ENCODE results near the gene KIF1A. TPM values are rescaled to one million over a fixed set of nuclear protein-coding genes. Genes with fewer than 3 reads are reported as not detected.
"Not testable (repeated sequence)": the region's sequence is repeated elsewhere in the genome, so short reads cannot be mapped to it uniquely, and the experiment has no call there.

The KIF1A gene
- total RNA-seq, 1 donor from 2014 or later = 52.2 TPM

- H3K4me3 Mint-ChIP-seq (ENCODE audit: unreplicated experiment); H3K27me3 Mint-ChIP-seq (ENCODE audit: unreplicated experiment); H3K36me3 Mint-ChIP-seq (ENCODE audit: low read depth, unreplicated experiment); H3K27ac Mint-ChIP-seq (ENCODE audit: unreplicated experiment); H3K4me1 Mint-ChIP-seq (ENCODE audit: unreplicated experiment); H3K9me3 Mint-ChIP-seq (ENCODE audit: unreplicated experiment): not testable (repeated sequence)
- DNase-seq (ENCODE audit: low spot score) = peak; percentile 2
Observed at GRCh38 chr2:240692583-240693561, 127.1 kb downstream of the KIF1A start.

GRCh38 chr2:240691631-240692420 lies 128.2 kb downstream of the KIF1A start, which contains the start of gene AQP12A:
TSS of gene AQP12A (plus strand) at chr2:240691866. CDS start at chr2:240691914, 48 bp downstream.
- not testable (repeated sequence) for H3K27ac Mint-ChIP-seq (ENCODE audit: unreplicated experiment); H3K4me3 Mint-ChIP-seq (ENCODE audit: unreplicated experiment); H3K9me3 Mint-ChIP-seq (ENCODE audit: unreplicated experiment); H3K27me3 Mint-ChIP-seq (ENCODE audit: unreplicated experiment); DNase-seq (ENCODE audit: low spot score); H3K4me1 Mint-ChIP-seq (ENCODE audit: unreplicated experiment); H3K36me3 Mint-ChIP-seq (ENCODE audit: low read depth, unreplicated experiment)

GRCh38 chr2:240691075-240691427 lies 129.0 kb downstream of the KIF1A start:
- not testable (repeated sequence) for H3K9me3 Mint-ChIP-seq (ENCODE audit: unreplicated experiment); H3K27ac Mint-ChIP-seq (ENCODE audit: unreplicated experiment); H3K4me1 Mint-ChIP-seq (ENCODE audit: unreplicated experiment); H3K36me3 Mint-ChIP-seq (ENCODE audit: low read depth, unreplicated experiment); H3K4me3 Mint-ChIP-seq (ENCODE audit: unreplicated experiment); H3K27me3 Mint-ChIP-seq (ENCODE audit: unreplicated experiment); DNase-seq (ENCODE audit: low spot score)

- not testable (repeated sequence) for H3K9me3 Mint-ChIP-seq (ENCODE audit: unreplicated experiment); H3K4me3 Mint-ChIP-seq (ENCODE audit: unreplicated experiment); H3K27ac Mint-ChIP-seq (ENCODE audit: unreplicated experiment)
Observed at GRCh38 chr2:240690421-240691074, 129.5 kb downstream of the KIF1A start.

GRCh38 chr2:240689975-240690374 lies 130.0 kb downstream of the KIF1A start:
- DNase-seq (ENCODE audit: low spot score) = no peak
- Mint-ChIP-seq H3K27me3 (ENCODE audit: unreplicated experiment) (no peaks in the 10 kb centered on the region), H3K9me3 (ENCODE audit: unreplicated experiment) (no peaks in the 10 kb centered on the region), H3K4me3 (ENCODE audit: unreplicated experiment) (no peak overlapping the region), H3K36me3 (ENCODE audit: low read depth, unreplicated experiment) (no peaks in the 10 kb centered on the region), H3K4me1 (ENCODE audit: unreplicated experiment) (no peaks in the 10 kb centered on the region), H3K27ac (ENCODE audit: unreplicated experiment) (no peak overlapping the region)
- TF ChIP-seq CTCF (IDR thresholded peaks at IDR 0.05; ENCODE audit: unreplicated experiment) = no peak

More at GRCh38 chr2:240690421-240691074, 129.5 kb downstream of the KIF1A start:
- not testable (repeated sequence) for H3K27me3 Mint-ChIP-seq (ENCODE audit: unreplicated experiment); DNase-seq (ENCODE audit: low spot score); H3K36me3 Mint-ChIP-seq (ENCODE audit: low read depth, unreplicated experiment); H3K4me1 Mint-ChIP-seq (ENCODE audit: unreplicated experiment)

GRCh38 chr2:240688553-240688919 lies 131.5 kb downstream of the KIF1A start:
- H3K27ac Mint-ChIP-seq (ENCODE audit: unreplicated experiment) = no peak overlapping the region
- H3K4me3 Mint-ChIP-seq (ENCODE audit: unreplicated experiment) = no peak overlapping the region
- no peaks in the 10 kb centered on the region for H3K27me3 Mint-ChIP-seq (ENCODE audit: unreplicated experiment)
- no peak for TF ChIP-seq CTCF (IDR thresholded peaks at IDR 0.05; ENCODE audit: unreplicated experiment)
- H3K36me3 Mint-ChIP-seq (ENCODE audit: low read depth, unreplicated experiment) = no peaks in the 10 kb centered on the region
- no peaks in the 10 kb centered on the region for H3K9me3 Mint-ChIP-seq (ENCODE audit: unreplicated experiment)
- no peaks in the 10 kb centered on the region for H3K4me1 Mint-ChIP-seq (ENCODE audit: unreplicated experiment)
- DNase-seq (ENCODE audit: low spot score) = no peak

Data from endothelial cell (in vitro differentiated cells).